Raji (cell line): ENCODE results near the gene LRRN2.

ENCODE experiments used
- POLR2A ChIP-seq: IDR thresholded peaks from 2 replicates; pipeline ENCODE4 v1.6.1; 2011; ENCODE audit warnings: low read depth, low read length, control low read depth; ENCODE audit not compliant: insufficient read depth

The LRRN2 gene

DNA sequence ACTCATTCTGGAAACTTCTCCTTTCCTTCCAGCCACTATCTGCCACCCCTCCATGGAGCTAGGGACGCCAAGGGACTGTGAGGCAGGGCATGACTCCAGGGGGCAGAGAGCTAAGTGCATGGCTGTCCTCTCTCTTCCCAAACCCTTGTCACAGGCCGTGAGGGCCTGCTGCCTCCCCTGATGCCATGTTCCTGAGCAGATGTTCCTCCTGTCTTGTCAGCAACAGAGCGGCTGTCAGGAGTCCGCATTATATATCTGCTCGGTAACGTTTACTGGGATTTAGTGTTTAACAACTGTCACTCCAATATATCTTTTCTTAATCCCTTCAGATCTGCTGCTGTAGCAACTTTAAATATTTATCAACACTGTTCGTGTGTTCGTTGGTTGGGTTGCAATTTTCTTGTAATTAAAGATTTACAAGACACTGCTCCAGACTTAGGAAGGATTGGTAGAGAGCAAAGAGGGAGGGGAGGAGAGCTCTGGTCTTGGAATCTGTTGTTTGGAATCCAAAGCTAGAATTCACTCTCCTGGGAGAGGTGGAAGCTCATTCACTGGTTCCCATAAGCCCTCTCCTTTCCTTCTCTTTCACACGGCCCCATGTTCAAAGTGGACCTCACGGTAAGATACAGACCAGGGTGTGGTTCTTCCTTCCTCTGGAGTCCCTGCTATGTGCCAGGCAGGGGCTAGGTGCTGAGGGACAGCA, 93.1 kb downstream of the LRRN2 start:
- TF ChIP-seq POLR2A, result no peak

DNA sequence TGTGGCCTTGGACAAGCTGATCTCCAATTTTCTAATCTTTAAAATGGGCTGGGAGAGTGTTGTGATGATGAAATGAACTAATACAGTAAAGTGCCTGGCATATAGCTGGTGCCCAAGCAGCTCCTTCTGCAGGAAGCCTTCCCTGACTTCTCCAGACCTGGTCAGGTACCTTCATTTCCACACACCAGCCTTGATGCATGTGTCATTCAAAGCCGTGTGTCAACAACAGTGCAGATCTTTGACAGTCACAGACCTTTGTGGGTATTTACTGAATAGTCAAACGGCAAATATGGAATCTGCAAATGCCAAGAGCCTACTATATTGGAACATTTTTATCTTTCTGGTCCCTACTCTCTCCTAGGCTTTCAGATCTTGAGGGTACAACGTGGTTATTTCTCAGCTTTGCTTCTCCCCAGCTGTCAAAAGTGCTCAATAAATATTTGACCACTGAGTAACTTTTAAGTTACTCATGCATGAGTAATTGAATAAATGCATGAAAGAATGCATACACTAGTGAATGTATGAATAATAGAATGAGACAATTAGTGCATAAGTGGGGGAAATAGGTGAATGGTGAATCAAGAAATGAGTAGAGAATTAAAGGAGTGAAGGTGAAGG, 94.0 kb downstream of the LRRN2 start:
- TF ChIP-seq POLR2A, result no peak

DNA sequence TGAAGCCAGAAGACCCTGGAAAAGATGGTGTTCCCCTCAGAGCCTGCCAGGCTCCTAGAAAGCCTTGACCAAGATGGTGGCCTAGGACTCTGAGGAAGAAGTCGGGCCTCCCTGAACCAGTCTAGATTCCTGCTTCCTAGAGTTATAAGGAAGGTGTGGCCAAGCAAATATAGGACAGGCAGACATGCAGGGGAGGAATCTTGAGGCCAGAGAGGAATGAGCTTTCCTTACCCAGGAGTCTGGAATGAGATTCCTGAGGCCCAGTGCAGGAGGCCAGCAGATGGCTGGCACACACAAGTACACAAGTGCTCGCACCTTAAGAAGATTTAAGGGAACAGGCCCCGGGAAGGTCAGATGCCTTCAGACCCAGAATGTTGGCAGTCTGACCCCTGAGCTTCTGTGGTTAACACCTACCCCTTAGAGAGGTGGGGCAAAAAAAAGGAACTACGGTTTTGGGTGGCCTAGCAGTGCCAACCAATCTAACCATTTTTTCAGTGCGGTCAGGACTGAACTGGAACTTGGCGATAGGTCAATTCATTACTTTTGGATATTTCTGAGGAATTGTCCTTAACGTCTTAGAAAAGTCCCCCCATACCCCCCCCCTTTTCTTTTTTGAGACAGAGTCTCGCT, 96.0 kb downstream of the LRRN2 start:
- TF ChIP-seq POLR2A, result no peak

DNA sequence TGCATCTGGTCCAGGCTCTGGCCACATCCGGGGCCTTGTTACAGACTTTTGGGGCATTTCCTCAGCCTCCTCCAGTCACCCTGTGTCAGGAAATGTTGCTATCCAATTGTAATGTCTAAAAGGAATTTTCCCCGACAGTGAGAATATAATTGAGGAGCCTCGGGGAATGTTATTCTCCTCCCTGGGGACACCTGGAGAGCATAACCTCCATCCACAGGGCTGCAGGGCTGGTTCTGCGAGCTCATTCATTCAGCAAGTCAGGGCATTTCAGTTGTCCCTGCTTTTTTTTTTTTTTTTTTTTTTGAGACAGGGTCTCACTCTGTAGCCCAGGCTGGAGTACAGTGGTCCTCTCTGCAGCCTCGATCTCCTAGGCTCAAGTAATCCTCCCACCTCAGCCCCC, 96.7 kb downstream of the LRRN2 start:
- TF ChIP-seq POLR2A, result no peak

DNA sequence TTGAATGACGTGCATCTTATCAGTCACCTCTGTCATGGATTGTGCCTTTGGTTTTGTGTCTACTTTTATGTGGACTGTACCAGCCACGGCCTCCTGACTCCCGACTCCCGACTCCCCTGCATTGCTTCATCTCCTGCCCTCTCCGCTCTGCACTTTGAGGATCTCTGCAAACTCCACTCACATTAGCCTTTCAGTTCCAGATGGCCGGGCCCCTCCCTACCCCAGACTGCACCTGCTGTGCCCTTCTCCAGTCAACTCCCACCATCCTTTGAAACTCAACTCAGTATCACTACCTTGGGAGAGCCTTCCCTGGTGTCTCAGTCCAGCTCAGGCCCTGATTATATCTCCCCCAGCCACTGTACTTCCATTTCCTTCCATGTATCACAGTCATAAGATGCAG, 97.9 kb downstream of the LRRN2 start:
- no peak for TF ChIP-seq POLR2A

DNA sequence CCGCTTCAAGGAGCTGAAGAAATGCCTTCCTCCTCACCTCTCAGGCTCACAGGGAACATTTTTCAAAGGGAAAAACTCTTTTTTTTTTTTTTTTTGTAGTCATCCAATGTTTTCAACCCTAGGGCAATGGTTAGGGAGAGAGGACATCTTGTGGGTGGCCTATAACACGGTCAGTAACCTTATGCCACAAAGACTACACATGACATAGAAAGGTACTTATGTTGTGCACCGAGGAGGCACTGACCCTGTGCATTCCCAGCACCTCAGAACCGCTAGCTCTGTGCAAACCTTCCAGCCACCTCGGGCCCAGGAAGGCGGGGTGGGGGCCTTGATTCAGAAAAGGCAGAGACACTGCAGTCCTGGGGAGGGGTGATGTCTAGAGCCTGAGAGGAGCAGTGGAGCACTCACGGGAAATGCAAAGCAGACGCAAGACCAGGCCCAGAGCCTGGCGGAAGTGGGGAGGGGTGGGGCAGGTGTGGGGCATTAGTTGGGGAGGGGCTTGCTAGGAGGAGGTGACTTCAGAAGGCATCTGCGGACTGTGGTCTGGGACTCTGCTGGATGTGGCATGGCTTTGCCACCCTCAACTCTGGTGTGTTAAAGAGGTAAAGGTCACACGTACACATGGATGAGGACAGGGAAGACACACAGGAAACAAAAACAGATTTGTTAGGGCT, 100.7 kb downstream of the LRRN2 start:
- TF ChIP-seq POLR2A, result no peak

DNA sequence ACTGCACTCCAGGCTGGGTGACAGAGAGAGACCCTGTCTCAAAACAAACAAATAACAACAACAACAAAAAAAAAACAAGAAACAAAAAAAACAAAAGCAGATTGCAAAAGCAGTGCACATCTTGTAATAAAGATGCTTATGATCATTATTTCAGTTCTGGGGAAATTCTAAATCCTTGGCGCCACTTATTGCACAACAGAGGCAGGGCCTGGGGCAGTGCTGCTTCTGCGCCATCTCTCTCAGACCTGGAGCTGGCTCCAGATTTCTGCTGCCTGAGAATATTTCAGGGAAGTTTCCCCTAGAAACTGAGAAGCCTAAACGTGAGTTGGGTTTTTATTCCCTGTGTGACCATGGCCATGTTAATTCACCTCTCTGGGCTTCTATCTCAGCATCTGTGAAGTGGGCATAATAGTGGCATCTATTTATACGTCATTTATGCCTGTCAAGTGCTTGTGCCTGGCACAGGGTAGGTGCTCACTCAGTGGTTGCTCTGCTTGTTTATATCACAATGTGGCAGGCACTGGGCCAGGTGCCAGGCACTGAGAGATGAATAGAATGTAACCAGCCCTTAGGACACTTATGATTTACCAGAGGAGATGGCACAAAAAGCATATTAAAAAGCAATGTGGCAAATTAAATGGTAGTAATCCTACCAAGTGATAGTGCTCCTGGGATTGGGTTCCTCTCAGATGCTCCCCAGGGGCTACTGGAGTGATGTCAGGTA, 101.5 kb downstream of the LRRN2 start:
- no peak for TF ChIP-seq POLR2A

DNA sequence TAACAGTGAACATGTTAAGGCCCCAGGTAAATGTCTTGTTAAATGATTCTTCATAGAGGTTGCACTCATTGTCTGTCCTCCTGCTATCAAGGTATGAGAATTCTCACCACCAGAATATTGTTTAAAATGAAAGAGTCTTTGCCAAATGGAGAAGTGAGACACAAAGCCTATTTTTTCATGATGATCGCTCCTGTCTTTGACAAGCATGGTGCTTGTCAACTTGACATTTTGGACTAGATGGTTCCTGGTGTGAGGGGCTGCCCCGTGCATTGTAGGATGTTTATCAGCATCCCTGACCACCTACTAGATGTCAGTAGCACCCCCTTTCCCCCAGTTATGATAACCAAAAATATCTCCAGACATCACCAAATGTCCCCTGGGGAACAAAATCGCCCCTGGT, 103.8 kb downstream of the LRRN2 start:
- TF ChIP-seq POLR2A, result no peak

DNA sequence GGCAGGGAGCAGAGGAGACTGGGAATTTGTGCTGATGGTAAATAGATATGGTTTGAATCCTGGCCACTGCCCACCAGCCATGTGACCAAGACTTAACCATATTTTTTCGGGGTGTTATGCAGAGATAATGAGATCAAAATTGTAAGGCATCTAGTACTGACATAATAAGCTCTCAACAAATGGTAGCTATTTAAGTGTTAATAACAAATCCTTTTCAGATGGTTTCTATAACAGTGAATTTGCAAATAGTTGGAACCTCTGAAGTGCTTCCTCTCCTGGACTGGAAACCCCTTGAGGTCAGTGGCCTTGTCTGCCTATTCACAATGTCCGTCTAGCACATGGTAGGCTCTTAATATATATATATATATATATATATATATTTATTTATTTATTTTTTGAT, 104.7 kb downstream of the LRRN2 start:
- TF ChIP-seq POLR2A, result no peak

DNA sequence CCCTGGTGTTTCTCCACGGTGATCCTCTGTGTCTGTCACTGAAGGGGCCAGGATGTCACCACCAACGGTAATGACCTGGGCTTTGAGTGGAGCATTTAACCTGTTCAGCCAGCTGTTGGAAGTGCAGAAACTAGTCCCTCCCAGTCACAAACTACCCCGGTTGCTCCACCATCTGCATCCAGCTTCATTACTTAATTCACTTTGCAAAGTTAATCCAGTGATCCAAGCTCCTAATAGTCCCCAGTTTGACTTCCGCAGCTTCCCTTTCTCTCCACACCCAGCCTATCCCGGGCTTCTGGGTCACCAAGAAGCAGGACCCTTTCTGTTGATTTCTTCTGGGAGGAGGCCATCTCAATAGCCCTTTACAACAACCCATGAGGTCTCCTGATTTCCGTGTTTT, 105.9 kb downstream of the LRRN2 start:
- no peak for TF ChIP-seq POLR2A

DNA sequence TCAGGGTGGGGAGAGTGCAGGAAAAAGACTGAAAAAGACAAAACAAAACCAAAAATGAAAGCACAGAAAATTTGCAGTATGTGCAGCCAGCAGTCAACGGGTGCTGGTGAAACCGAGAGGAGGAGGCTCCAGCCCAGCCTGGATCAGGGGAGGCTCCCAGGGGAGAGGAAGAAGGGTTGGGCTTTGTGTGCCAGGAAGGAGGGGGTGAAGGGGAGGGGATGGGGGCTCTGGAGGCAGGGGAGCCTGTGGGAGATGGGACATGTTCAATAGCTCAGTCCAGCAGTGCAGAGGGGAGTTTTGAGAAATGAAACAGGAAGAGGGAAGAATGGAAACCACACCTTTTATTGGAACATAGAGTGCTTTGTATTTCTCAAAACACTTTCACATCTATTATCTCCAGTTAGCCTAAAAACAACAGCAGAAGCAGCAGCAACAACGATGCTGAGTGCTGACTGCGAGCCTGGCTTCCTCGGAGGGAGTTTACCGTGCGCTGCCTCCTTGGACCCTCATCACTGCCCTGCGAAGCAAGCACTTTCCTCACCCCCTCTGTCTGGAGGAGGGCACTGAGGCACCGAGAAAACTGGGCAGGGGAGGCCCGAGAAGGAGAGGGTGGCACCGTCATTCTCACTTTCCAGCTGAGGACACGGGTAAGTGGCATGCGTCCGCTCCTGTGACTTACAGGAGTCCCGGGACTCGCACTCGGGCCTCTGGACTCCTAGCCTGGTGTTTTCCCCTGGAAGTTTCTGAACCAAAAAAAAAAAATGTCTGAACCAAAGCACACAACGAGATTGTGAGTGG, 106.5 kb downstream of the LRRN2 start:
- no peak for TF ChIP-seq POLR2A

DNA sequence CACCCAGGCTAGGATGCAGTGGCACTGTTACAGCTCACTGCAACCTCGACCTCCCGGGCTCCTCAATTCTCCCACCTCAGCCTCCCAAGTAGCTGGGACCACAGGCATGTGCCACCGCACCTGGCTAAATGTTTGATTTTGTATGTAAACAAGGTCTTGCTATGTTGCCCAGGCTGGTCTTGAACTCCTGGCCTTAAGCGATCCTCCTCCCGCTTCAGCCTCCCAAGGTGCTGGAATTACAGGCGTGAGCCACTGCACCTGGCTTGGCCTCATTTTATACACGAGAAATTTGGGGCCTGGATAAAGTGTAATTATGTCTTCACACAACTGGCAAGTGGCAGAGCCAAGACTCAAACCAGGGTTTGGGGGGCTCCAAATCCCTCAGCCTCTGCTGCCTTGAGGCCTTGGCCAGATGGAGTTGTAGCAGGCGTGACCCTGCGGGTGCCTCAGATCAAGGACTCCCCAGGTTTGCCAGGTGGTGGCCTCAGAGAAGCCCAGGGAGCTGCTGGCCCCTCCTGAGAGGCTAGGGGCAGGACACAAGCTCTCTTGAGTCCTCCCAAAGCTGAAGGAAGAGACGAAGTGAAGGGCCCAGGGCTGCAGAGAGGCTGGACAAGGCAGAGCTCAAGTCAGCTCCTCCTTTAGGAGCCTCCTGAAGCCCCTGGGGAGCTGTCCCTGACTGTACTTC, 107.6 kb downstream of the LRRN2 start:
- no peak for TF ChIP-seq POLR2A

DNA sequence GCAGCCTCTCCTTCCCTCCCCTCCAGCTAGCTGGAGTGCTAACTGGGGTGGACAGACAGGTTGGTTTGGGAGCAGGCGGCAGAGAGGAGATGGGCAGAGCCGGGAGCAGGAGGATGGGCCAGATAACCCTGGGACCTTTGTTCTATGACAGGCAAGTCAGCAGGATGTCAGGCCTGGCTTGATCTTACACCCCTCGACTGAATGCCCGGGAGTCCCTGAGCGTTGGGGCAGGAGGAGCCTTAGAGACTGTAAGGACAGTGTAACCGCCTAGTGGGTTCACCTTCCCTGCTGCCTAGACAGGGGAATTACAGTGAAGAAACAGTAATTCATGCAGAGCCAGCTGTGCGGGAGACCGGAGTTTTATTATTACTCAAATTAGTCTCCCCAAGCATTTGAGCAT, 109.1 kb downstream of the LRRN2 start:
- no peak for TF ChIP-seq POLR2A

DNA sequence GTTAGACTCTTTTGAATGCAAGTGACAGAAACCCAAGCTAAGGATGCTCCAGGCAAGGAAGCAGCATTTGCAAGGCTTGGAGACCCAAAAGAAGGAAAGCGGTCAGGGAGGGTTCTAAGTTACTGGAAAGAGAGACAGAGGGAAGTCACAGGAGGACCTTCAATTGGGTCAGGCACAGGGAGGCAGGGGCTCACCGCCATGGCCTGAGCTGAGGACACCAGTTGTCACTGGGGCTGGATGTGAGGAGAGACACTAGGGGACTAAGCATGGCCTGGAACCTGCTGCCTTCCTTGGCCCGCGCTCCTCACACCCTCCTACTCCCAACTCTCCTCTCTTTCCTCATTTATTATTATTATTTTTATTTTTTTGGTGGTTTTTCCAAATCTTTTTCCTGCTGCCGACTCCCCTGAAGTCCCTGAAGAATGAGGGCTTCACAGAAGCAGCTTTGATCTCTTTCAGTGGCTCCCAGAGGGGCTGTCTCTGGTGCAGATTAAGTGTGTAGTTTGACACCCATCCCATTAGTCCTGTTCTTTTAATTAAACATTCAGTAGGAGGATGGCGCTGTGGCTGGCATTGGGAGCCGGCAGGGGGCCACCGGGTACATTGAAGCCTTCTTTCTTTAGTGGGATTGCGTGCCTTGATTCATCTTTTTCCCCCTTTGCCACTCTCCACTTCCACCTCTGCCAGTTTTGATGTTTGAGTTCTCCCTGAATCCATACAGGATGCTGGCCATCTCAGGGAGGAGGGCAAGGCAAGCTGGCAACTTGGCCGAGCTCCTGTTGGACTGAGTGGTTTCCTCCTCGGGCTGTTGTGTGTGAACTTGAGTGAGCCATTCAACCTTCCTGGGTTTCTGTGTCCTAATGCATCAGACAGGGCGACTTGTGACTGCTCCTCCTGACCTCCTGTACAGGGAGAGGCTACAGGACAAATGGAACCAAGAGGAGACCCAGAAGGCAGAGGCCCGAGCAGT, 110.0 kb downstream of the LRRN2 start:
- no peak for TF ChIP-seq POLR2A

DNA sequence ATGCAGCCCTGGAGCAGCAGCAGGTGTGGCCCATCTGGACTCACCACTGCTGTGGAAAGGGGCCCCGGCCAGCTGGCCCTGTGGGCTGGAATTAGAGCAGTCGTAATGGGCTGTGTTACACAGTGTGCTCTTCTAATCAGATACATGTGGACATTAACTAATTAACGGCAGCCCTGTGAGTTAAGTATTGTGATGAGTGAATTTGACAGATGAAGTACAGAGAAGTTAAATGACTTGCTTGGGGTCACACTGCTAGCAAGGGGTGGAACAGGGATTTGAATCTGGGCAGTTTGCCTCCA, 110.7 kb downstream of the LRRN2 start:
- no peak for TF ChIP-seq POLR2A
